Heart right ventricle (tissue), 16 donors: ENCODE data around the gene GJB2. TPM values are rescaled to one million over a fixed set of nuclear protein-coding genes. Genes with fewer than 3 reads are reported as not detected.

Experiments used
- ATAC-seq, 8 donors: fragments of 200-7000 bp; cut with Tn5 transposase; one replicate each; pipeline ENCODE4 v1.9.1; 2020; ENCODE audit warnings: mild to moderate bottlenecking in 8 of 8, moderate library complexity in 8 of 8, moderate number of reproducible peaks in 1 of 8
- DNase-seq, 2 donors: peaks; one replicate each; pipeline ENCODE4 v3.0.0-alpha.2; 2020
- H3K27ac ChIP-seq, 10 donors: fragments of 200-600 bp; sonication (generic) in 2 of 10; one replicate each; pipeline versions ENCODE4 v1.5.0 to v1.8.0; 2020 to 2022; ENCODE audit warnings: mild to moderate bottlenecking in 3 of 10
- H3K27me3 ChIP-seq, 7 donors: fragments of 200-600 bp; one replicate each; pipeline ENCODE4 v1.8.0; 2021 to 2022; ENCODE audit warnings: mild to moderate bottlenecking in 2 of 7
- H3K36me3 ChIP-seq, 9 donors: fragments of 200-600 bp; sonication (generic) in 1 of 9; one replicate each; pipeline versions ENCODE4 v1.5.0 to v1.8.0; 2020 to 2022; ENCODE audit warnings: mild to moderate bottlenecking in 2 of 9
- H3K4me1 ChIP-seq, 9 donors: fragments of 200-600 bp; sonication (generic) in 1 of 9; one replicate each; pipeline versions ENCODE4 v1.5.0 to v1.8.0; 2020 to 2022; ENCODE audit warnings: mild to moderate bottlenecking in 4 of 9
- H3K4me3 ChIP-seq, 10 donors: fragments of 200-600 bp; sonication (generic) in 2 of 10; one replicate each; pipeline versions ENCODE4 v1.5.0 to v1.8.0; 2020 to 2022; ENCODE audit warnings: mild to moderate bottlenecking in 7 of 10, moderate library complexity in 2 of 10
- H3K9me3 ChIP-seq, 11 donors: fragments of 200-600 bp in 10 of 11; sonication (generic) in 2 of 11; one replicate each; pipeline versions ENCODE4 v1.5.0 to v1.8.0; 2013 to 2022; ENCODE audit warnings: mild to moderate bottlenecking in 2 of 11, control low read depth in 1 of 11, moderate library complexity in 1 of 11
- WGBS, 2 donors: extraction: QIAGEN DNeasy Blood & Tissue Kit; methylation state at CpG; one replicate each; pipeline ENCODE4 v1.1.7; 2013; ENCODE audit warnings: inconsistent platforms in 1 of 2; 5-methylcytosine and 5-hydroxymethylcytosine counted together
- intact Hi-C, 10 donors: fragments of 100-400 bp; cut with DNase I; formaldehyde crosslinking; loops; one replicate each; pipeline versions ENCODE4 v1.11.1 to v1.14.2; 2022
- polyA plus RNA-seq, 2 donors: library from polyadenylated mRNA; stranded (reverse); fragments of 200-250 nt; gene quantifications; one replicate each; pipeline ENCODE4 v1.2.3, GENCODE V29; 2013
- total RNA-seq, 10 donors: library from RNA; stranded (reverse); fragmentation: NEBNext Ultra II Directional in 3 of 10; extraction: Animal tissue kit (Norgen Biotek cat#: 25700) in 3 of 10; gene quantifications; one replicate each; pipeline versions ENCODE4 v1.2.1 to v1.2.4, GENCODE V29; 2021 to 2023
- TF ChIP-seq, protein P1 (sequence below), 9 donors: fragments of 200-600 bp; sonication (generic) in 2 of 9; IDR thresholded peaks; one replicate each; pipeline versions ENCODE4 v1.5.0 to v1.8.0; 2021 to 2022; ENCODE audit warnings: antibody characterized with exemption in 9 of 9, mild to moderate bottlenecking in 5 of 9, moderate library complexity in 1 of 9
- donor health status: Arrhythmogenic right ventricular cardiomyopathy.
- donor health status: ischemic (EF 13 %, LVEDD 7.1; RV severe dilation, severe dysfunction).
- donor health status: healthy with polysubstance abuse.
- donor health status: DM: no; HTN: yes; CAD: no.
- donor health status: DM: no; HTN: no; CAD: no.
- donor health status: ischemic (EF 25% LVEDD 6.9; RV normal size, moderate dysfunction).
- donor health status: ischemic (EF 25% LVEDD 5.7; RV mildly dilated, moderate dysfunction).
- donor health status: healthy.
- donor health status: DM: yes; HTN: yes; CAD: no.
- donor health status: Ischemic cardiomyopathy.
- donor health status: ischemic (EF 35%, LVEDD 5.7; RV mildly dilated, moderate dysfunction).
- donor health status: nonischemic (EF 11% LVEDD 7.7; RV severe dilation, severe dysfunction).
- donor health status: DM: yes; HTN: yes; CAD: no.
- donor health status: PGD.
- donor health status: ischemic (EF 29% LVEDD 5.4; RV normal size, mild dysfunction).
- donor health status: nonischemic (EF 23%, LVEDD 6.1; RV moderate dilation, normal function).

The GJB2 gene
- total and polyA plus RNA-seq, 12 donors = 0.09 to 0.90 (median 0.28) TPM; not detected in 1

DNA sequence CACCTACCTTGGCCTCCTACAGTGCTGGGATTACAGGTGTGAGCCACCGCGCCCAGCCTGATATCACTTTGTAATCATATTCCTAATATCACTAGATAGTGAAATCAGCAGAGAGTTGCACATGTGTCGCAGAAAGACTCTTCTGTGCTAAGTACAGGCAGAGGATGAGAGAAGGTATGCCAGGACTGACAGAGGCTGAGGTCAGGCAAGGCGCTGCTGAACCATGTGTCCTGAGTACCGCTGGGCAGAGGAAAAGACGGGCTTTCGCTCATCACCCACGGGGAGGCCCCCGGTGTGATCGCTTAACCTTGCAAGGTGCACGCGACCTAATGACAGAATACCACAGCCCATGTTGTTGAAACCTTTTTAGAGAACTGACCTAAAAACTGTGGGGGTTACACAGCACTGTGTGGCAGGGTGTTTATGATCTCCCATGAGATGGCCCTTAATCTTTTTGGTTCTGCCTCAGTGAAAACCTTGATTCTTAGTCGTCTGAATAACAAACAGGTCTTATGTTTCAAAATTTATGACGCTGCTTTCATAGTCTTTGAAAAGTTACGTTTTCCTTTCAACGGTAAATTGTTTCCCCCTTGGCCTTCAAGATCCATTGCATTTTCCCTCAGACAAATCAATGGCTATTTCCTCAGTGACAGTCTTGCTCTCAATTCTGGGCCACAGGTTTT is 44.1 kb downstream of the GJB2 start:
- intact Hi-C loops = no loop called here
- 76 to 79% methylated on average over 16 of the region's 16 CpGs for WGBS, 2 donors
- ATAC-seq (no peak), DNase-seq (no peak)
- Histone ChIP-seq H3K4me1 (peaks cover 0 to 39% (median 13%) of the 10 kb centered on the region in 9 donors), H3K4me3 (no peak overlapping the region), H3K9me3 (no peaks in the 10 kb centered on the region), H3K27ac (no peak overlapping the region), H3K36me3 (no peaks in the 10 kb centered on the region), H3K27me3 (peaks cover 0 to 40% (median 20%) of the 10 kb centered on the region in 7 donors)
- TF ChIP-seq, protein P1, sequence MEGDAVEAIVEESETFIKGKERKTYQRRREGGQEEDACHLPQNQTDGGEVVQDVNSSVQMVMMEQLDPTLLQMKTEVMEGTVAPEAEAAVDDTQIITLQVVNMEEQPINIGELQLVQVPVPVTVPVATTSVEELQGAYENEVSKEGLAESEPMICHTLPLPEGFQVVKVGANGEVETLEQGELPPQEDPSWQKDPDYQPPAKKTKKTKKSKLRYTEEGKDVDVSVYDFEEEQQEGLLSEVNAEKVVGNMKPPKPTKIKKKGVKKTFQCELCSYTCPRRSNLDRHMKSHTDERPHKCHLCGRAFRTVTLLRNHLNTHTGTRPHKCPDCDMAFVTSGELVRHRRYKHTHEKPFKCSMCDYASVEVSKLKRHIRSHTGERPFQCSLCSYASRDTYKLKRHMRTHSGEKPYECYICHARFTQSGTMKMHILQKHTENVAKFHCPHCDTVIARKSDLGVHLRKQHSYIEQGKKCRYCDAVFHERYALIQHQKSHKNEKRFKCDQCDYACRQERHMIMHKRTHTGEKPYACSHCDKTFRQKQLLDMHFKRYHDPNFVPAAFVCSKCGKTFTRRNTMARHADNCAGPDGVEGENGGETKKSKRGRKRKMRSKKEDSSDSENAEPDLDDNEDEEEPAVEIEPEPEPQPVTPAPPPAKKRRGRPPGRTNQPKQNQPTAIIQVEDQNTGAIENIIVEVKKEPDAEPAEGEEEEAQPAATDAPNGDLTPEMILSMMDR (IDR thresholded peaks at IDR 0.05) = no peak

DNA sequence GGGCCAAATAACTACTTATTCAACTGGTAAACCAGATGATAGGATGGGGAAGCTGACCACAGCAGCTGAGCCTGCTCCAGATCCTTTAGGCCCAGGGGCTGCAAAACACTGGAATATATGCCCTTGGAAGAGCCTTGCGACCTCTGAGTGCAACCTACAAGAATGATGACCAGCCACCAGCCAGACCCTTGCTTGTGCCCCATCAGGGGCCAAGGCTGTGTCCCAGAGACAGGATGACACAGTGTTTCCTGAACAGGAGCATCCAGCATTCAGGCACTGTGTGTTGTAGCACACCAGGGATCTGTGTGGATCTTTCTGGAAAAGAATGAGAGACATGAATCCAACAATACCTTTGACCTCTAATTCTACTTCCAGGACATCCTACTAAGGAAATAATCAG is 46.4 kb downstream of the GJB2 start:
- Histone ChIP-seq H3K4me3 (no peak overlapping the region), H3K4me1 (peaks cover 4 to 53% (median 22%) of the 10 kb centered on the region in 9 donors), H3K36me3 (no peaks in the 10 kb centered on the region), H3K9me3 (no peaks in the 10 kb centered on the region), H3K27me3 (peaks cover 0 to 56% (median 35%) of the 10 kb centered on the region in 7 donors), H3K27ac (no peak overlapping the region)
- WGBS, 2 donors = 88 to 94% methylated on average over 1 of the region's 1 CpG
- TF ChIP-seq, protein P1 (IDR thresholded peaks at IDR 0.05) = no peak
- intact Hi-C loops = no loop called here
- DNase-seq (no peak), ATAC-seq (no peak)

DNA sequence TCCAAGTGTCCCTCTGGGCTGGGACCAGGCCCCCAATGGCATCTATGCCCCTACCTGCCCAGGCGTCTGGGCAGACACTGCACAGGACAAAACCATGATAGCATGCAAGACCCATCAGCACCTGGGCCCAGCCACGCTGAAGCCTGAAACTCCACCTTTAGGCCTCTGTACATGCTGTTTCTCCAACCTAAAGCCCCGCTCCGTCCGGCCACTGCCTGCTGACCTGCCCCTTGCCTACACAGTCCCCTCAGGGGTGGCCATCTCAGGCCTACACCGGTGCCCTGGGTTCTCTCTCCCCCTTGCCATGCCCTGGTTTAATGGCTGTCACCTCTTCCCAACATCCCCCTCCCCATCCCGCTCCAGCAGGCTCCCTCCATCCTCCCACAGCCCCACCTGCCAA is 47.2 kb downstream of the GJB2 start:
- DNase-seq (no peak), ATAC-seq (no peak)
- WGBS, 2 donors = 72 to 74% methylated on average over 7 of the region's 7 CpGs
- TF ChIP-seq, protein P1 (IDR thresholded peaks at IDR 0.05) = no peak
- Histone ChIP-seq H3K4me1 (peaks cover 4 to 50% (median 22%) of the 10 kb centered on the region in 9 donors), H3K27me3 (peaks cover 0 to 59% (median 32%) of the 10 kb centered on the region in 7 donors), H3K4me3 (no peak overlapping the region), H3K9me3 (no peaks in the 10 kb centered on the region), H3K36me3 (no peaks in the 10 kb centered on the region), H3K27ac (no peak overlapping the region)
- intact Hi-C loops = no loop called here

DNA sequence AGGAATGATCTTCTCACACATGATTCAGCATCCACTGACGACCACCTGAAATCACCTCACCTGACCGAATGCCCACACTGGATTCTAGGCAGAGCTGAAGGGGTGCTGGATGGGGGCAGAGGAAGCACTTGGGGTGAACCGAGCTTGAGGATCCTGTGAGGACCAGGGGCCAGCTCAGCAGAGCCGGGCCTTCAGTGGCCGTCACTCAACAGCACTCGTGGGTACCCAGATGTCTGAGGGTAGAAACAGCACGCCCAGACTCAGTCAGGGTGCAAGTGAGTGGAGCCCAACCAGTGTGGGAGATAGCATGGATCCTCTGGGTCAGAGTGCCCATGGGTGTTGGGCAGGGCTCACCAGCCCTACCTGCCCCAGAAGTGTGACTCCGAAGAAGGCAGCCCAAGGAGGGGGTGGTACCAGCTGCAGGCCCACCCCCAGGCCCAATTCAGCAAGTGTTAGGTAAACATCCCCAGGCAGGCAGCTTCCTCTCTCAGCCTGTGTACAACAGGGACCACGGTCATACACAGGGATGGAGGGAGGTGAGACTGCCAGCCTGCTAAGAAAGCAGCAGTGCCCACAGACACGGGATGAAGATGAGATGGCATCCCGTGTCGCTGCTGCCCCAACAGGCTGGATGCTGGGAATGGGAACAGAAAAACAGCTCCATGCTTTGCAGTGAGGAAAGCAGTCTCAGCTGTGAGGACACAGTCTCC is 48.4 kb downstream of the GJB2 start:
- H3K27ac ChIP-seq = no peak overlapping the region
- TF ChIP-seq, protein P1 (IDR thresholded peaks at IDR 0.05) = no peak
- 76 to 79% methylated on average over 12 of the region's 12 CpGs for WGBS, 2 donors
- no peak overlapping the region for H3K4me3 ChIP-seq
- no peaks in the 10 kb centered on the region for H3K9me3 ChIP-seq
- intact Hi-C loops = no loop called here
- ATAC-seq (no peak), DNase-seq (no peak)
- H3K4me1 ChIP-seq = peaks cover 4 to 50% (median 26%) of the 10 kb centered on the region in 9 donors
- H3K36me3 ChIP-seq = no peaks in the 10 kb centered on the region
- H3K27me3 ChIP-seq = peaks cover 0 to 57% (median 32%) of the 10 kb centered on the region in 7 donors
